ENCODE results near the gene SEMA6B. TPM values are rescaled to one million over a fixed set of nuclear protein-coding genes. Genes with fewer than 3 reads are reported as not detected.

The SEMA6B gene
- total and polyA plus RNA-seq, 2 of the 4 experiments (the other 2 are of a cell fraction), result 0.18 to 0.72 TPM

DNA sequence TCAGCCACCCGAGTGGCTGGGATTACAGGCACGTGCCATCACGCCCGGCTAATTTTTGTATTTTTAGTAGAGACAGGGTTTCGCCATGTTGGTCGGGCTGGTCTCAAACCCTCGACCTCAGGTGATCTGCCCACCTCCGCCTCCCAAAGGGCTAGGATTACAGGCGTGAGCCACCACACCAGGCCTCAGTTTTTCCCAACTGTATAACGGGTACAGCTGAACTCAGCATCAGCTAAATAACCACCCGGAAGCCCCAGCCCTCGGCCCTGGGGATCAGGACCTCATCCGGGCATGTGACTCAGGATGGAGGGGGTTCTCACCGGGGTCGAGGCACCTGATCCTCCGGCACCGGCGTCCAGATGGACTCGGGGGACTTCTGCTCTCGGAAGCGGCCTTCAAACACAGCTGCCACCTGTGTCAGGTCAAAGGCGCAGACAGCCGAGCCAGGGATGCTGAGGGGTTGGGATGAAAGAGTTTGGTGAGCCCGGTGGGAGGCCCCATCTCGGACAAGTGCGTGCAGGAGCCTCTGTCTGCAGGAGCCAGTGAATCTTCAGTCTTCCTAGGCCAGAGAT is 8.9 kb downstream of the SEMA6B start:
- no peak overlapping the region for H2AK5ac ChIP-seq (ENCODE audit: low read depth, low read length)
- no peak overlapping the region for H4K5ac ChIP-seq (ENCODE audit: low read depth, low read length)
- H3K14ac ChIP-seq (replicated peaks; ENCODE audit: low read depth, low read length), result no peak overlapping the region
- in situ Hi-C loops (cut with MboI; ENCODE audit: low sequenced_read_pairs), result no loop called here
- CTCF ChIA-PET, result no interaction called here
- no peak overlapping the region for H2BK20ac ChIP-seq (ENCODE audit: low read depth, low read length)
- no peak overlapping the region for H4K8ac ChIP-seq (ENCODE audit: low read depth in 2 of 2, low read length in 2 of 2)
- H3K27ac ChIP-seq (ENCODE audit: insufficient read depth, low read length), result no peak overlapping the region
- H2BK5ac ChIP-seq (ENCODE audit: low read depth, low read length, poor library complexity, severe bottlenecking), result no peak overlapping the region
- no peak overlapping the region for H2BK15ac ChIP-seq (ENCODE audit: low read depth, low read length)
- no peak overlapping the region for H3K56ac ChIP-seq (ENCODE audit: extremely low read depth, insufficient read depth, low read length)
- H3K9me3 ChIP-seq (ENCODE audit: control insufficient read depth, insufficient read depth, low read length), result no peaks in the 10 kb centered on the region
- H4K91ac ChIP-seq (ENCODE audit: insufficient read depth, low read depth, low read length), result no peak overlapping the region
- H3K4me3 ChIP-seq (ENCODE audit: insufficient read depth, low read depth, low read length), result no peak overlapping the region
- no peaks in the 10 kb centered on the region for H3K9me1 ChIP-seq (ENCODE audit: insufficient read depth, low read length)
- intact Hi-C loops (cut with micrococcal nuclease), result no loop called here
- H3K36me3 ChIP-seq (ENCODE audit: control insufficient read depth, insufficient read depth, low read length), result no peaks in the 10 kb centered on the region
- no peaks in the 10 kb centered on the region for H3K4me1 ChIP-seq (ENCODE audit: control insufficient read depth, insufficient read depth, low read length)
- TF ChIP-seq CEBPB (IDR thresholded peaks at IDR 0.05; ENCODE audit: low read depth, low read length), result no peak
- no peak for TF ChIP-seq RAD21 (IDR thresholded peaks at IDR 0.05; ENCODE audit: low read length)
- TF ChIP-seq NFE2L2 (IDR thresholded peaks at IDR 0.05; ENCODE audit: low read depth, low read length), result no peak
- no peak for TF ChIP-seq POLR2A (IDR thresholded peaks at IDR 0.05; ENCODE audit: low read depth, low read length)
- no peak for TF ChIP-seq RCOR1 (IDR thresholded peaks at IDR 0.05; ENCODE audit: insufficient replicate concordance, low read length)
- TF ChIP-seq BHLHE40 (IDR thresholded peaks at IDR 0.05; ENCODE audit: low read depth, low read length), result no peak
- TF ChIP-seq CHD1 (IDR thresholded peaks at IDR 0.05; ENCODE audit: low read depth, low read length), result no peak
- TF ChIP-seq, protein P1, sequence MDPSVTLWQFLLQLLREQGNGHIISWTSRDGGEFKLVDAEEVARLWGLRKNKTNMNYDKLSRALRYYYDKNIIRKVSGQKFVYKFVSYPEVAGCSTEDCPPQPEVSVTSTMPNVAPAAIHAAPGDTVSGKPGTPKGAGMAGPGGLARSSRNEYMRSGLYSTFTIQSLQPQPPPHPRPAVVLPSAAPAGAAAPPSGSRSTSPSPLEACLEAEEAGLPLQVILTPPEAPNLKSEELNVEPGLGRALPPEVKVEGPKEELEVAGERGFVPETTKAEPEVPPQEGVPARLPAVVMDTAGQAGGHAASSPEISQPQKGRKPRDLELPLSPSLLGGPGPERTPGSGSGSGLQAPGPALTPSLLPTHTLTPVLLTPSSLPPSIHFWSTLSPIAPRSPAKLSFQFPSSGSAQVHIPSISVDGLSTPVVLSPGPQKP (IDR thresholded peaks at IDR 0.05; ENCODE audit: borderline replicate concordance, low read depth, low read length), result no peak
- TF ChIP-seq MAZ (IDR thresholded peaks at IDR 0.05; ENCODE audit: borderline replicate concordance, low read depth, low read length), result no peak
- TF ChIP-seq FOS (IDR thresholded peaks at IDR 0.05; ENCODE audit: low read depth, low read length), result no peak
- TF ChIP-seq, protein P2, sequence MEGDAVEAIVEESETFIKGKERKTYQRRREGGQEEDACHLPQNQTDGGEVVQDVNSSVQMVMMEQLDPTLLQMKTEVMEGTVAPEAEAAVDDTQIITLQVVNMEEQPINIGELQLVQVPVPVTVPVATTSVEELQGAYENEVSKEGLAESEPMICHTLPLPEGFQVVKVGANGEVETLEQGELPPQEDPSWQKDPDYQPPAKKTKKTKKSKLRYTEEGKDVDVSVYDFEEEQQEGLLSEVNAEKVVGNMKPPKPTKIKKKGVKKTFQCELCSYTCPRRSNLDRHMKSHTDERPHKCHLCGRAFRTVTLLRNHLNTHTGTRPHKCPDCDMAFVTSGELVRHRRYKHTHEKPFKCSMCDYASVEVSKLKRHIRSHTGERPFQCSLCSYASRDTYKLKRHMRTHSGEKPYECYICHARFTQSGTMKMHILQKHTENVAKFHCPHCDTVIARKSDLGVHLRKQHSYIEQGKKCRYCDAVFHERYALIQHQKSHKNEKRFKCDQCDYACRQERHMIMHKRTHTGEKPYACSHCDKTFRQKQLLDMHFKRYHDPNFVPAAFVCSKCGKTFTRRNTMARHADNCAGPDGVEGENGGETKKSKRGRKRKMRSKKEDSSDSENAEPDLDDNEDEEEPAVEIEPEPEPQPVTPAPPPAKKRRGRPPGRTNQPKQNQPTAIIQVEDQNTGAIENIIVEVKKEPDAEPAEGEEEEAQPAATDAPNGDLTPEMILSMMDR (conservative IDR thresholded peaks at IDR 0.05; ENCODE audit: low read depth, low read length), result no peak
- peaks cover 2% of the 10 kb centered on the region; the same call in 1 of the 2 replicates for H3K27me3 ChIP-seq (ENCODE audit: control insufficient read depth, insufficient read depth, low read length)
- POLR2A ChIA-PET (ENCODE audit: unreplicated experiment), result no interaction called here
- H2BK120ac ChIP-seq (ENCODE audit: low read depth, low read length), result no peak overlapping the region
- no peaks in the 10 kb centered on the region for H4K20me1 ChIP-seq (ENCODE audit: insufficient read depth, low read length)
- H3K4ac ChIP-seq (ENCODE audit: low read depth, low read length), result no peak overlapping the region
- ATAC-seq (ENCODE audit: low read depth), result no peak
- H3K4me2 ChIP-seq (ENCODE audit: low read depth, low read length), result no peak overlapping the region
- no TSS peak for BruUV-seq (replicated peaks)
- WGBS, 2 experiments (ENCODE audit: extremely low coverage in 2 of 2, insufficient read length in 1 of 2), result 80% methylated on average over 6 of the region's 26 CpGs; no CpG with 5 or more reads in 1 of the 2 experiments
- H2AK9ac ChIP-seq (replicated peaks; ENCODE audit: low read depth, low read length, poor library complexity), result no peak overlapping the region
- dilution Hi-C loops (cut with HindIII; ENCODE audit: low sequenced_read_pairs, unreplicated experiment), result no loop called here
- H2AFZ ChIP-seq (replicated peaks; ENCODE audit: low read length, poor library complexity), result no peak overlapping the region
- no peak overlapping the region for H3K23ac ChIP-seq (ENCODE audit: low read depth, low read length)
- no peak for DNase-seq
- H3K79me1 ChIP-seq (ENCODE audit: low read depth in 1 of 2, low read length in 2 of 2), result no peaks in the 10 kb centered on the region
- no peak overlapping the region for H3K18ac ChIP-seq (ENCODE audit: low read depth, low read length)
- H3K9ac ChIP-seq (ENCODE audit: low read depth, low read length), result no peak overlapping the region
